ENCODE results near the gene PDHX.
A peak's percentile ranks its signal among the peaks of the same experiment; 100 is the strongest.

Gene PDHX

DNA sequence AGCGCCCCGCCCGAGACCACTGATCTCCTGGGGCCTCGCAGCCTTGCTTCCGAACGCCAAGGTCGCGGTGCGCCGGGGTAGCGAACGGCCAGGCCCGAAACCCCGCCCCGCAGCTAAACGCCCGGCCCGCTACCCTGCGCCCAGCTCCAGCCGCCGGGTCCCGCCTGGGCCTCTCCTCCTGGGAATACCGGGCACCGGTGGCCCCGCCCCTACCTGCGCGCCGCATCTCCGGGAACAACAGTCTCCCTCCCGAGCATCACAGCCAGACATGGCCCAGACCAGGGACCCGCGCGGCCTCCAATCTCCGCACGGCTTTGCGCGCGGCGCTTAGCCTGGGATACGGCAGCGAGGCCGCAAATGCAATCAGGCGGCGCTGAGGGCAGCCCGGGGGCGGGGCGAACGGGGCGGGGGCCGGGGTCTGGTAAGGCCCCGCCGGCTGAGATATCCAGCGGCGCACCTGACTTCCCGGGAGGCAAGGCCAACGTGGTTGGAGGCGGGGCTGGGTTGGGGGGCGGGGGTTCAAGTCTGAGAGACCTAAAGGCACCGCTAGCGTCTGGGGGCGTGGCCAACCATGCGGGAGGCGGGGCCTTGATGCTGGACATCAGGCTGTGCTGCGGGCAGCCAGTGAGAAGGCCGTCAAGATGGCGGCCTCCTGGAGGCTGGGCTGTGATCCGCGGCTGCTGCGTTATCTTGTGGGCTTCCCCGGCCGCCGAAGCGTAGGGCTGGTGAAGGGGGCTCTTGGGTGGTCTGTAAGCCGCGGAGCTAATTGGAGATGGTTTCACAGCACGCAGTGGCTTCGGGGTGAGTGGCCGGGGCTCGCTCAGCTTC is at the start of gene PDHX, which contains the start of gene APIP:
PDHX (plus strand) TSS at position 604 of the 828 bp plus-strand sequence; CDS start at position 642, 38 bp downstream.
APIP (minus strand) TSS at position 365 of the 828 bp plus-strand sequence; CDS start at position 270, 95 bp downstream.
- H3K27me3 ChIP-seq (ENCODE audit: insufficient read depth, low read length), result no peaks in the 10 kb centered on the region
- peak within 1 kb of the TSS; percentile 86 for H3K4me3 ChIP-seq (ENCODE audit: low read depth, low read length)
- H3K4me1 ChIP-seq (ENCODE audit: control insufficient read depth, insufficient read depth, low read length, unreplicated experiment), result peaks cover 25% of the 10 kb centered on the region
- H3K79me2 ChIP-seq (ENCODE audit: control insufficient read depth, insufficient read depth, low read length, unreplicated experiment), result peaks cover 63% of the 10 kb centered on the region
- H3K36me3 ChIP-seq (ENCODE audit: insufficient read depth, low read length), result peaks cover 14% of the 10 kb centered on the region; the same call in 1 of the 2 replicates
- peak within 1 kb of the TSS; percentile 95 for H2AFZ ChIP-seq (ENCODE audit: low read length, unreplicated experiment)
- H3K27ac ChIP-seq (ENCODE audit: low read depth, low read length), result peak within 1 kb of the TSS; percentile 76

DNA sequence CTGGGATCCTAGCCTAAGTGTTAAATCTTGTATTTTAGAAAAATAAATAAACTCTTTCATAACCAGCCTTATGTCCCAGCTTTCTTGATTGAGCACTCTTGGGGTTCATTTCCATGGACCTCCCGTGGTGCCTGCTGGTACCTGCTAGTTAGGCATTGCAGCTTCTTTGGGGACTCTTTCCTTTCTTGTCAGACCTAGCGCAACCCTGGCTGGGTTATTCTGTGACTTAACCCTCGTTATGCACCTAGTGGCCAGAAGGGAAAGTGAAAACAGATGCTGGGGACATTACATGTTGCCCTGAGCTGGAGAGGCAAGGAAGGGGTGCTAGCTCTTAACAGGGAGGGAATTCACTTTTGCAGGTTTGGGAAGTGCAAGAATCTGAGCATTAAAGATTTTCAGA is 47.0 kb upstream of the PDHX start:
- H3K4me1 ChIP-seq (ENCODE audit: control insufficient read depth, insufficient read depth, low read length, unreplicated experiment), result no peaks in the 10 kb centered on the region
- H3K79me2 ChIP-seq (ENCODE audit: control insufficient read depth, insufficient read depth, low read length, unreplicated experiment), result no peaks in the 10 kb centered on the region
- no peaks in the 10 kb centered on the region for H3K36me3 ChIP-seq (ENCODE audit: insufficient read depth, low read length)
- no peak overlapping the region for H3K27ac ChIP-seq (ENCODE audit: low read depth, low read length)
- no peak overlapping the region for H3K4me3 ChIP-seq (ENCODE audit: low read depth, low read length)
- H3K27me3 ChIP-seq (ENCODE audit: insufficient read depth, low read length), result no peaks in the 10 kb centered on the region
- H2AFZ ChIP-seq (ENCODE audit: low read length, unreplicated experiment), result no peak overlapping the region

- Histone ChIP-seq H3K27ac (ENCODE audit: low read depth, low read length) (no peak overlapping the region), H3K4me3 (ENCODE audit: low read depth, low read length) (no peak overlapping the region), H3K27me3 (ENCODE audit: insufficient read depth, low read length) (no peaks in the 10 kb centered on the region), H3K36me3 (ENCODE audit: insufficient read depth, low read length) (no peaks in the 10 kb centered on the region), H3K79me2 (ENCODE audit: control insufficient read depth, insufficient read depth, low read length, unreplicated experiment) (no peaks in the 10 kb centered on the region), H3K4me1 (ENCODE audit: control insufficient read depth, insufficient read depth, low read length, unreplicated experiment) (no peaks in the 10 kb centered on the region), H2AFZ (ENCODE audit: low read length, unreplicated experiment) (no peak overlapping the region)
Observed at GRCh38 chr11:34870548-34871196, 45.7 kb upstream of the PDHX start.

GRCh38 chr11:34874202-34874601 is 42.2 kb upstream of the PDHX start:
- no peaks in the 10 kb centered on the region for H3K4me1 ChIP-seq (ENCODE audit: control insufficient read depth, insufficient read depth, low read length, unreplicated experiment)
- no peak overlapping the region for H3K27ac ChIP-seq (ENCODE audit: low read depth, low read length)
- no peaks in the 10 kb centered on the region for H3K27me3 ChIP-seq (ENCODE audit: insufficient read depth, low read length)
- H2AFZ ChIP-seq (ENCODE audit: low read length, unreplicated experiment), result no peak overlapping the region
- no peak overlapping the region for H3K4me3 ChIP-seq (ENCODE audit: low read depth, low read length)
- H3K79me2 ChIP-seq (ENCODE audit: control insufficient read depth, insufficient read depth, low read length, unreplicated experiment), result no peaks in the 10 kb centered on the region
- H3K36me3 ChIP-seq (ENCODE audit: insufficient read depth, low read length), result no peaks in the 10 kb centered on the region

DNA sequence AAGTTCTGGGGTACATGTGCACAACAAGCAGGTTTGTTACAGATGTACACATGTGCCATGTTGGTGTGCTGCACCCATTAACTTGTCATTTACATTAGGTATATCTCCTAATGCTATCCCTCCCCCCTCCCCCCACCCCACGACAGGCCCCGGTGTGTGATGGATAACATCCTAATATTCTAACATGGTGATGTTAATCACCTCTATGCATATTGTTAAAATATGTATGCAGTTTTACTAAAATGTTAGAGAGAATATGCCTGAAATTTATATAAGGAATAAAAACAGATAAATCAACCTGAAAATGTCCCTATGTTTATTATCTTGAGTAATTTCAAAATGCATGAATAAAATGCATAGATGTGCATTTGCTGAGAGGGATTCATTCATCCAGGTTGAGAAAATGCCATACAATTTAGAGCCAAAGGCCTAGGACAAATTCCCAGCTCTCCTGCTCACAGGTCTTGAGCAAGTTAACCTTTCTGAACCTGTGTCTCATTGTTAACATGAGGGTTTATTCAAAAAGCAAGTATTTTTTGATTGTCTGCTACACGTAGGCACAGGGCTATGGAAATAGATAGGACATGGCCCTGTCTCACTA is 38.9 kb upstream of the PDHX start:
- no peaks in the 10 kb centered on the region; the same call in 1 of the 2 replicates for H3K36me3 ChIP-seq (ENCODE audit: insufficient read depth, low read length)
- H3K4me3 ChIP-seq (ENCODE audit: low read depth, low read length), result no peak overlapping the region
- H3K27ac ChIP-seq (ENCODE audit: low read depth, low read length), result no peak overlapping the region
- H2AFZ ChIP-seq (ENCODE audit: low read length, unreplicated experiment), result no peak overlapping the region
- H3K27me3 ChIP-seq (ENCODE audit: insufficient read depth, low read length), result no peaks in the 10 kb centered on the region
- no peaks in the 10 kb centered on the region for H3K4me1 ChIP-seq (ENCODE audit: control insufficient read depth, insufficient read depth, low read length, unreplicated experiment)
- no peaks in the 10 kb centered on the region for H3K79me2 ChIP-seq (ENCODE audit: control insufficient read depth, insufficient read depth, low read length, unreplicated experiment)

GRCh38 chr11:34881900-34882299 is 34.5 kb upstream of the PDHX start:
- Histone ChIP-seq H3K4me3 (ENCODE audit: low read depth, low read length) (no peak overlapping the region), H3K36me3 (ENCODE audit: insufficient read depth, low read length) (no peaks in the 10 kb centered on the region; the same call in 1 of the 2 replicates), H3K79me2 (ENCODE audit: control insufficient read depth, insufficient read depth, low read length, unreplicated experiment) (no peaks in the 10 kb centered on the region), H2AFZ (ENCODE audit: low read length, unreplicated experiment) (no peak overlapping the region), H3K27me3 (ENCODE audit: insufficient read depth, low read length) (no peaks in the 10 kb centered on the region), H3K27ac (ENCODE audit: low read depth, low read length) (no peak overlapping the region), H3K4me1 (ENCODE audit: control insufficient read depth, insufficient read depth, low read length, unreplicated experiment) (no peaks in the 10 kb centered on the region)

- no peak overlapping the region for H3K27ac ChIP-seq (ENCODE audit: low read depth, low read length)
Observed at GRCh38 chr11:34886609-34887008, 29.8 kb upstream of the PDHX start.

GRCh38 chr11:34887260-34887659 is 29.2 kb upstream of the PDHX start:
- Histone ChIP-seq H3K27ac (ENCODE audit: low read depth, low read length) (no peak overlapping the region), H2AFZ (ENCODE audit: low read length, unreplicated experiment) (no peak overlapping the region), H3K27me3 (ENCODE audit: insufficient read depth, low read length) (no peaks in the 10 kb centered on the region), H3K36me3 (ENCODE audit: insufficient read depth, low read length) (no peaks in the 10 kb centered on the region; the same call in 1 of the 2 replicates), H3K4me3 (ENCODE audit: low read depth, low read length) (no peak overlapping the region), H3K79me2 (ENCODE audit: control insufficient read depth, insufficient read depth, low read length, unreplicated experiment) (no peaks in the 10 kb centered on the region), H3K4me1 (ENCODE audit: control insufficient read depth, insufficient read depth, low read length, unreplicated experiment) (no peaks in the 10 kb centered on the region)

More at GRCh38 chr11:34886609-34887008, 29.8 kb upstream of the PDHX start:
- Histone ChIP-seq H3K4me3 (ENCODE audit: low read depth, low read length) (no peak overlapping the region), H3K27me3 (ENCODE audit: insufficient read depth, low read length) (no peaks in the 10 kb centered on the region), H3K79me2 (ENCODE audit: control insufficient read depth, insufficient read depth, low read length, unreplicated experiment) (no peaks in the 10 kb centered on the region), H3K36me3 (ENCODE audit: insufficient read depth, low read length) (no peaks in the 10 kb centered on the region; the same call in none of the 2 replicates), H3K4me1 (ENCODE audit: control insufficient read depth, insufficient read depth, low read length, unreplicated experiment) (no peaks in the 10 kb centered on the region), H2AFZ (ENCODE audit: low read length, unreplicated experiment) (no peak overlapping the region)

- Histone ChIP-seq H2AFZ (ENCODE audit: low read length, unreplicated experiment) (no peak overlapping the region), H3K36me3 (ENCODE audit: insufficient read depth, low read length) (no peaks in the 10 kb centered on the region; the same call in 1 of the 2 replicates), H3K27ac (ENCODE audit: low read depth, low read length) (no peak overlapping the region), H3K4me1 (ENCODE audit: control insufficient read depth, insufficient read depth, low read length, unreplicated experiment) (no peaks in the 10 kb centered on the region), H3K4me3 (ENCODE audit: low read depth, low read length) (no peak overlapping the region), H3K79me2 (ENCODE audit: control insufficient read depth, insufficient read depth, low read length, unreplicated experiment) (no peaks in the 10 kb centered on the region), H3K27me3 (ENCODE audit: insufficient read depth, low read length) (no peaks in the 10 kb centered on the region)
Observed at GRCh38 chr11:34890089-34890488, 26.3 kb upstream of the PDHX start.

- H2AFZ ChIP-seq (ENCODE audit: low read length, unreplicated experiment), result no peak overlapping the region
- no peaks in the 10 kb centered on the region for H3K4me1 ChIP-seq (ENCODE audit: control insufficient read depth, insufficient read depth, low read length, unreplicated experiment)
- no peak overlapping the region for H3K27ac ChIP-seq (ENCODE audit: low read depth, low read length)
- no peaks in the 10 kb centered on the region for H3K79me2 ChIP-seq (ENCODE audit: control insufficient read depth, insufficient read depth, low read length, unreplicated experiment)
- H3K36me3 ChIP-seq (ENCODE audit: insufficient read depth, low read length), result no peaks in the 10 kb centered on the region; the same call in 1 of the 2 replicates
- H3K27me3 ChIP-seq (ENCODE audit: insufficient read depth, low read length), result no peaks in the 10 kb centered on the region
- no peak overlapping the region for H3K4me3 ChIP-seq (ENCODE audit: low read depth, low read length)
Observed at GRCh38 chr11:34890812-34891211, 25.6 kb upstream of the PDHX start.

All from ACC112 (cell line).